HepG2 (cell line): ENCODE results near the gene MRPL27.

ENCODE experiments used
- ARHGAP35 ChIP-seq: sonication (generic); formaldehyde crosslinking; IDR thresholded peaks from 2 replicates; pipeline ENCODE4 v1.9.0; 2022; ENCODE audit warnings: mild to moderate bottlenecking, inconsistent platforms, moderate library complexity, missing genetic modification reagents, borderline replicate concordance
- GABPA ChIP-seq, 2 experiments: IDR thresholded peaks; 2 replicates each; pipeline ENCODE4 v1.6.1; 2011 to 2016; ENCODE audit warnings: low read depth in 2 of 2, low read length in 1 of 2, missing biosample characterization in 1 of 2, missing genetic modification characterization in 1 of 2
- HIVEP1 ChIP-seq: sonication (generic); formaldehyde crosslinking; IDR thresholded peaks from 2 replicates; pipeline ENCODE4 v1.4.0; 2020; ENCODE audit warnings: mild to moderate bottlenecking, missing genetic modification reagents
- HOXA5 ChIP-seq: sonication (generic); formaldehyde crosslinking; IDR thresholded peaks from 2 replicates; pipeline ENCODE4 v1.4.0; 2020; ENCODE audit warnings: missing genetic modification reagents
- ISL2 ChIP-seq: sonication (generic); formaldehyde crosslinking; IDR thresholded peaks from 2 replicates; pipeline ENCODE4 v1.5.0; 2020; ENCODE audit warnings: missing genetic modification reagents
- PHF5A ChIP-seq: IDR thresholded peaks from one replicate; pipeline ENCODE4 v1.6.1; 2018; ENCODE audit warnings: low read depth, missing genetic modification reagents; ENCODE audit not compliant: unreplicated experiment
- POLR2A ChIP-seq, 2 experiments: IDR thresholded peaks; 2 replicates each; pipeline ENCODE4 v1.6.1; 2011; ENCODE audit warnings: low read depth in 2 of 2, low read length in 2 of 2, mild to moderate bottlenecking in 1 of 2, moderate library complexity in 1 of 2; ENCODE audit not compliant: insufficient read depth in 1 of 2
- SETDB1 ChIP-seq: sonication (generic); formaldehyde crosslinking; IDR thresholded peaks from 2 replicates; pipeline ENCODE4 v1.5.1; 2020; ENCODE audit warnings: missing genetic modification reagents, mild to moderate bottlenecking, borderline replicate concordance
- ZNF644 ChIP-seq: IDR thresholded peaks from 2 replicates; pipeline ENCODE4 v1.6.1; 2016; ENCODE audit warnings: low read depth
- TF ChIP-seq, protein P1 (sequence below): sonication (generic); formaldehyde crosslinking; IDR thresholded peaks from 2 replicates; pipeline ENCODE4 v1.5.0; 2020; ENCODE audit warnings: mild to moderate bottlenecking, missing genetic modification reagents, moderate library complexity
- TF ChIP-seq, protein P2 (sequence below): sonication (generic); formaldehyde crosslinking; IDR thresholded peaks from 2 replicates; pipeline ENCODE4; 2020; ENCODE audit warnings: missing genetic modification reagents, mild to moderate bottlenecking, borderline replicate concordance
- TF ChIP-seq, protein P3 (sequence below): sonication (generic); IDR thresholded peaks from 2 replicates; pipeline ENCODE4 v1.6.1; 2016; ENCODE audit warnings: low read depth, borderline replicate concordance

DNA sequence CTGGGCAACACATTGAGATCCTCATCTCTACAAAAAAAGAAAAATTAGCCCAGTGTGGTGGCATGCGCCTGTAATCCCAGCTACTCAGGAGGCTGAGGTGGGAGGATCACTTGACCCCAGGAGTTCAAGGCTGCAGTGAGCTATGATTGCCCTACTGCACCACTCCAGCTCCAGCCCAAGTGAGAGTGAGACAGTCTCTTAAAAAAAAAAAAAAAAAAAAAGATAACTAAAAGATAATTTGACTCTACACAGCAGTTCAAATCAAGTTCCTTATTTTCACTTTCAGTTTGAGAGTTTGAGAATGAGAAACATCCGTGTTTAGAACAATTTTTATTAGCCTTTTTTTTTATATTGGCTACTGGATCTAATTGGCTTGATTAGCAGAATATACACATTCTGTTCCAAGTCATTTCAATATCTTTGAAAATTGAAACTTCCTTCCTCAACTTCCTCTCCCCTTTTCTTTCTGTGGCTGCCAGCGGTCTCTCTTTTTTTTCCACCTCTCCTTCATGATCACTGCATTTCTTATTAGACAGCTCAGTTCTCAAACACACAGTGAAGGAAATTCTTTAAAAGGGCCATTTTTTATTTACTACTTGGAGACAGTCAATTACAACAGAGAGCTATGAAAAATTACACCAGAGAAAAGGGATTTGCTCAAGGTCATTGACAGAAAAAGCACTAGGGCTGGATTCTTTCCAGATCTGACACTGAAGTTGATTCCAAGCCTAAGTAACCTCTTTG is 48.5 kb upstream of the MRPL27 start:
- TF ChIP-seq ZNF644 (CRISPR knock-in tag) (no peak), POLR2A (IDR thresholded peaks at IDR 0.05; ENCODE audit: insufficient read depth in 1 of 2, low read depth in 2 of 2, low read length in 2 of 2) (no peak), HIVEP1 (CRISPR knock-in tag) (no peak), ISL2 (CRISPR knock-in tag) (no peak), PHF5A (CRISPR knock-in tag) (no peak), SETDB1 (CRISPR knock-in tag) (no peak), GABPA (IDR thresholded peaks at IDR 0.05; ENCODE audit: low read depth, low read length) (no peak), GABPA (CRISPR knock-in tag; IDR thresholded peaks at IDR 0.05; ENCODE audit: low read depth) (no peak), HOXA5 (CRISPR knock-in tag) (no peak), ARHGAP35 (CRISPR knock-in tag) (no peak)
- TF ChIP-seq, protein P1, sequence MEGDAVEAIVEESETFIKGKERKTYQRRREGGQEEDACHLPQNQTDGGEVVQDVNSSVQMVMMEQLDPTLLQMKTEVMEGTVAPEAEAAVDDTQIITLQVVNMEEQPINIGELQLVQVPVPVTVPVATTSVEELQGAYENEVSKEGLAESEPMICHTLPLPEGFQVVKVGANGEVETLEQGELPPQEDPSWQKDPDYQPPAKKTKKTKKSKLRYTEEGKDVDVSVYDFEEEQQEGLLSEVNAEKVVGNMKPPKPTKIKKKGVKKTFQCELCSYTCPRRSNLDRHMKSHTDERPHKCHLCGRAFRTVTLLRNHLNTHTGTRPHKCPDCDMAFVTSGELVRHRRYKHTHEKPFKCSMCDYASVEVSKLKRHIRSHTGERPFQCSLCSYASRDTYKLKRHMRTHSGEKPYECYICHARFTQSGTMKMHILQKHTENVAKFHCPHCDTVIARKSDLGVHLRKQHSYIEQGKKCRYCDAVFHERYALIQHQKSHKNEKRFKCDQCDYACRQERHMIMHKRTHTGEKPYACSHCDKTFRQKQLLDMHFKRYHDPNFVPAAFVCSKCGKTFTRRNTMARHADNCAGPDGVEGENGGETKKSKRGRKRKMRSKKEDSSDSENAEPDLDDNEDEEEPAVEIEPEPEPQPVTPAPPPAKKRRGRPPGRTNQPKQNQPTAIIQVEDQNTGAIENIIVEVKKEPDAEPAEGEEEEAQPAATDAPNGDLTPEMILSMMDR (CRISPR knock-in tag), result no peak
- TF ChIP-seq, protein P2, sequence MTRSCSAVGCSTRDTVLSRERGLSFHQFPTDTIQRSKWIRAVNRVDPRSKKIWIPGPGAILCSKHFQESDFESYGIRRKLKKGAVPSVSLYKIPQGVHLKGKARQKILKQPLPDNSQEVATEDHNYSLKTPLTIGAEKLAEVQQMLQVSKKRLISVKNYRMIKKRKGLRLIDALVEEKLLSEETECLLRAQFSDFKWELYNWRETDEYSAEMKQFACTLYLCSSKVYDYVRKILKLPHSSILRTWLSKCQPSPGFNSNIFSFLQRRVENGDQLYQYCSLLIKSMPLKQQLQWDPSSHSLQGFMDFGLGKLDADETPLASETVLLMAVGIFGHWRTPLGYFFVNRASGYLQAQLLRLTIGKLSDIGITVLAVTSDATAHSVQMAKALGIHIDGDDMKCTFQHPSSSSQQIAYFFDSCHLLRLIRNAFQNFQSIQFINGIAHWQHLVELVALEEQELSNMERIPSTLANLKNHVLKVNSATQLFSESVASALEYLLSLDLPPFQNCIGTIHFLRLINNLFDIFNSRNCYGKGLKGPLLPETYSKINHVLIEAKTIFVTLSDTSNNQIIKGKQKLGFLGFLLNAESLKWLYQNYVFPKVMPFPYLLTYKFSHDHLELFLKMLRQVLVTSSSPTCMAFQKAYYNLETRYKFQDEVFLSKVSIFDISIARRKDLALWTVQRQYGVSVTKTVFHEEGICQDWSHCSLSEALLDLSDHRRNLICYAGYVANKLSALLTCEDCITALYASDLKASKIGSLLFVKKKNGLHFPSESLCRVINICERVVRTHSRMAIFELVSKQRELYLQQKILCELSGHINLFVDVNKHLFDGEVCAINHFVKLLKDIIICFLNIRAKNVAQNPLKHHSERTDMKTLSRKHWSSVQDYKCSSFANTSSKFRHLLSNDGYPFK (CRISPR knock-in tag), result no peak
- TF ChIP-seq, protein P3, sequence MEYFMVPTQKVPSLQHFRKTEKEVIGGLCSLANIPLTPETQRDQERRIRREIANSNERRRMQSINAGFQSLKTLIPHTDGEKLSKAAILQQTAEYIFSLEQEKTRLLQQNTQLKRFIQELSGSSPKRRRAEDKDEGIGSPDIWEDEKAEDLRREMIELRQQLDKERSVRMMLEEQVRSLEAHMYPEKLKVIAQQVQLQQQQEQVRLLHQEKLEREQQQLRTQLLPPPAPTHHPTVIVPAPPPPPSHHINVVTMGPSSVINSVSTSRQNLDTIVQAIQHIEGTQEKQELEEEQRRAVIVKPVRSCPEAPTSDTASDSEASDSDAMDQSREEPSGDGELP, result no peak
